ENCODE measurements around the gene ZNF609. TPM values are rescaled to one million over a fixed set of nuclear protein-coding genes. Genes with fewer than 3 reads are reported as not detected.
A peak's percentile ranks its signal among the peaks of the same experiment; 100 is the strongest.

Gene ZNF609
- total RNA-seq, 3 donors from 2014 or later (not counting 1 experiment from before 2014, with no cell fraction given), result 40.3 to 59.7 (median 55.3) TPM

GRCh38 chr15:64480891-64481290, 20.5 kb downstream of the ZNF609 start:
- no peak for TF ChIP-seq CTCF (IDR thresholded peaks at IDR 0.05)
- 94% methylated on average over 3 of the region's 4 CpGs for WGBS (ENCODE audit: insufficient coverage)
- no peaks in the 10 kb centered on the region for H3K9me3 ChIP-seq (ENCODE audit: control insufficient read depth, insufficient read depth, low read length)
- H3K4me1 Mint-ChIP-seq, result peaks cover 20 to 21% of the 10 kb centered on the region in 2 donors
- no peak for ATAC-seq
- H3K9me3 Mint-ChIP-seq, result no peaks in the 10 kb centered on the region
- peak overlapping the region in 1 of 2 donors; percentile 55 for H3K27ac Mint-ChIP-seq
- intact Hi-C loops (cut with micrococcal nuclease), result no loop called here
- no peak for DNase-seq
- no peak overlapping the region for H3K4me3 ChIP-seq (ENCODE audit: low read length)
- no peak overlapping the region for H3K27ac ChIP-seq (ENCODE audit: low read length)
- H3K27me3 ChIP-seq (ENCODE audit: control insufficient read depth, insufficient read depth, low read length), result no peaks in the 10 kb centered on the region
- peaks cover 11% of the 10 kb centered on the region for H3K4me1 ChIP-seq (ENCODE audit: control insufficient read depth, insufficient read depth, low read length)
- no peak overlapping the region for H3K4me3 Mint-ChIP-seq
- H3K36me3 Mint-ChIP-seq, result no peaks in the 10 kb centered on the region
- no peaks in the 10 kb centered on the region for H3K36me3 ChIP-seq (ENCODE audit: control insufficient read depth, insufficient read depth, low read length)
- no peaks in the 10 kb centered on the region for H3K27me3 Mint-ChIP-seq (ENCODE audit: low read depth in 2 of 2)

- no peaks in the 10 kb centered on the region for H3K27me3 Mint-ChIP-seq (ENCODE audit: low read depth in 2 of 2)
- ATAC-seq (no peak), DNase-seq (no peak)
- H3K4me3 ChIP-seq (ENCODE audit: low read length), result no peak overlapping the region
- H3K27ac ChIP-seq (ENCODE audit: low read length), result no peak overlapping the region
- TF ChIP-seq CTCF (IDR thresholded peaks at IDR 0.05), result no peak
- no peaks in the 10 kb centered on the region for H3K9me3 Mint-ChIP-seq
- no peak overlapping the region for H3K4me3 Mint-ChIP-seq
- no peaks in the 10 kb centered on the region for H3K9me3 ChIP-seq (ENCODE audit: control insufficient read depth, insufficient read depth, low read length)
- H3K4me1 Mint-ChIP-seq, result peaks cover 9 to 10% of the 10 kb centered on the region in 2 donors
- intact Hi-C loops (cut with micrococcal nuclease), result no loop called here
- no peaks in the 10 kb centered on the region for H3K27me3 ChIP-seq (ENCODE audit: control insufficient read depth, insufficient read depth, low read length)
- H3K27ac Mint-ChIP-seq, result peak overlapping the region in 1 of 2 donors; percentile 47
- H3K4me1 ChIP-seq (ENCODE audit: control insufficient read depth, insufficient read depth, low read length), result peaks cover 7% of the 10 kb centered on the region
- H3K36me3 ChIP-seq (ENCODE audit: control insufficient read depth, insufficient read depth, low read length), result no peaks in the 10 kb centered on the region
- H3K36me3 Mint-ChIP-seq, result no peaks in the 10 kb centered on the region
Measured at GRCh38 chr15:64483749-64484148, 23.4 kb downstream of the ZNF609 start.

GRCh38 chr15:64485796-64486195, 25.4 kb downstream of the ZNF609 start:
- TF ChIP-seq CTCF (IDR thresholded peaks at IDR 0.05), result no peak
- DNase-seq (no peak), ATAC-seq (no peak)
- no peaks in the 10 kb centered on the region for H3K9me3 ChIP-seq (ENCODE audit: control insufficient read depth, insufficient read depth, low read length)
- intact Hi-C loops (cut with micrococcal nuclease), result no loop called here
- Mint-ChIP-seq H3K4me1 (peaks cover 10% of the 10 kb centered on the region in 2 donors), H3K9me3 (no peaks in the 10 kb centered on the region), H3K4me3 (no peak overlapping the region), H3K36me3 (no peaks in the 10 kb centered on the region), H3K27me3 (ENCODE audit: low read depth in 2 of 2) (no peaks in the 10 kb centered on the region), H3K27ac (no peak overlapping the region)
- H3K27ac ChIP-seq (ENCODE audit: low read length), result no peak overlapping the region
- H3K27me3 ChIP-seq (ENCODE audit: control insufficient read depth, insufficient read depth, low read length), result no peaks in the 10 kb centered on the region
- no peaks in the 10 kb centered on the region for H3K4me1 ChIP-seq (ENCODE audit: control insufficient read depth, insufficient read depth, low read length)
- H3K4me3 ChIP-seq (ENCODE audit: low read length), result no peak overlapping the region
- H3K36me3 ChIP-seq (ENCODE audit: control insufficient read depth, insufficient read depth, low read length), result no peaks in the 10 kb centered on the region

GRCh38 chr15:64490598-64491259, 30.4 kb downstream of the ZNF609 start:
- Mint-ChIP-seq H3K36me3 (no peaks in the 10 kb centered on the region), H3K4me1 (peaks cover 18 to 23% of the 10 kb centered on the region in 2 donors), H3K27me3 (ENCODE audit: low read depth in 2 of 2) (no peaks in the 10 kb centered on the region), H3K27ac (no peak overlapping the region), H3K4me3 (no peak overlapping the region), H3K9me3 (no peaks in the 10 kb centered on the region)
- intact Hi-C loops (cut with micrococcal nuclease), result no loop called here
- H3K36me3 ChIP-seq (ENCODE audit: control insufficient read depth, insufficient read depth, low read length), result no peaks in the 10 kb centered on the region
- H3K27ac ChIP-seq (ENCODE audit: low read length), result no peak overlapping the region
- ATAC-seq (no peak), DNase-seq (no peak)
- H3K4me1 ChIP-seq (ENCODE audit: control insufficient read depth, insufficient read depth, low read length), result no peaks in the 10 kb centered on the region
- no peaks in the 10 kb centered on the region for H3K27me3 ChIP-seq (ENCODE audit: control insufficient read depth, insufficient read depth, low read length)
- TF ChIP-seq CTCF (IDR thresholded peaks at IDR 0.05), result no peak
- H3K9me3 ChIP-seq (ENCODE audit: control insufficient read depth, insufficient read depth, low read length), result no peaks in the 10 kb centered on the region
- no peak overlapping the region for H3K4me3 ChIP-seq (ENCODE audit: low read length)
